ENCODE data around the gene LRRC28. TPM values are rescaled to one million over a fixed set of nuclear protein-coding genes. Genes with fewer than 3 reads are reported as not detected.

The LRRC28 gene
- total and polyA plus RNA-seq, 4 donors, result 7.7 to 66.1 (median 13.0) TPM

DNA sequence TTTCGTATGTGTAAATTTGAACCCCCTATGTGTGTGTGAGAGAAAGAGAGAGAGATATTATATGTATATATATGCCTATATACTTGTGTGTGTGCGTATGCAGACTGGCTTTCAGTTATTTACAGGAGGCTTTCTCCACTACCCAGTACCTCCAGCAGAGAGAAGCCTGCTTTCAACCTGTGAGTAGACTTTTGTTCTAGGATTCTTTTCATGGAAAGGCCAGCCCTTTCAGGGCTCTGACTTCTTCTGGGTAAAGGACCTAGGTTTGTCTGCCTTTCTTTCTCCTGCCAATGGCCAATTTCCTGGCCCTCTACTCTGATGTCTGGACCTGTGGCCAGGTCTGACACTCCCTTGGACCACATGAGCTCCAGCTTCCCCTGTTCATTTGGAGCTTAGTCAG lies 23.8 kb downstream of the LRRC28 start:
- no peaks in the 10 kb centered on the region for H3K9me3 ChIP-seq (ENCODE audit: control insufficient read depth in 4 of 4, insufficient read depth in 3 of 4, low read length in 3 of 4)
- no peak overlapping the region for H3K9ac ChIP-seq (ENCODE audit: insufficient read depth in 1 of 2, low read length in 2 of 2)
- H3K4me1 ChIP-seq (ENCODE audit: control insufficient read depth in 5 of 5, insufficient read depth in 5 of 5, low read length in 5 of 5), result no peaks in the 10 kb centered on the region
- no peaks in the 10 kb centered on the region for H3K27me3 ChIP-seq (ENCODE audit: control insufficient read depth in 3 of 3, insufficient read depth in 3 of 3, low read length in 2 of 3)
- H3K36me3 ChIP-seq (ENCODE audit: control insufficient read depth in 4 of 4, insufficient read depth in 4 of 4, low read length in 4 of 4), result peaks cover 0 to 5% (median 4%) of the 10 kb centered on the region in 4 donors
- no peak for ATAC-seq (ENCODE audit: insufficient read depth, low FRiP score)
- no peak for TF ChIP-seq CTCF (IDR thresholded peaks at IDR 0.05; ENCODE audit: control extremely low read depth, extremely low read depth)
- no peak overlapping the region for H3K27ac ChIP-seq (ENCODE audit: low read depth in 1 of 2, low read length in 1 of 2)
- 97 to 98% methylated on average over 2 of the region's 2 CpGs for WGBS, 2 donors
- DNase-seq, result no peak
- no peak overlapping the region for H3K4me3 ChIP-seq

DNA sequence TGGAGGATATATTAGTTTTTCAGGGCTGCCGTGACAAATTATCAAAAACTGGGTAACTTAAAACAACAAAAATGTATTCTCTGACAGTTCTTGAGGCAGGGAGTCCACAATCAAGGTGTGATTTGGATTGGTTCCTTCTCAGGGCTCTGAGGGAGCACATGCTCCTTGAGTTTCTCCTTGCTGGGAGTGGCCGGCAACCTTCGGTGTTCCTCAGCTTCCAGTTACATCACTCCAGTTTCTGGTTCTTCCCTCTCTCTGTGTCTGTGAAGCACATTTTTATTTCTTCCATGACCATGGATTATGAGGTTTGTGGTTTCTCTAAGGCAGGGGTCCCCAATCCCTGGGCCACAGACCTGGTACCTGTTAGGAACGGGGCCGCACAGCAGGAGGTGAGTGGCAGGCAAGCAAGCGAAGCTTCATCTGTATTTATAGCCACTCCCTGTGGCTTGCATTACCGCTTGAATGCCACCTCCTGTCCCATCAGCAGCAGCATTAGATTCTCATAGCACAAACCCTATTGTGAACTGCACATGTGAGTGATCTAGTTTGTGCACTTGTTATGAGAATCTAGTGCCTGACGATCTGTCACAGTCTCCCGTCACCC lies 24.3 kb downstream of the LRRC28 start:
- Histone ChIP-seq H3K4me3 (no peak overlapping the region), H3K9ac (ENCODE audit: insufficient read depth in 1 of 2, low read length in 2 of 2) (no peak overlapping the region), H3K4me1 (ENCODE audit: control insufficient read depth in 5 of 5, insufficient read depth in 5 of 5, low read length in 5 of 5) (no peaks in the 10 kb centered on the region), H3K9me3 (ENCODE audit: control insufficient read depth in 4 of 4, insufficient read depth in 3 of 4, low read length in 3 of 4) (no peaks in the 10 kb centered on the region), H3K27ac (ENCODE audit: low read depth in 1 of 2, low read length in 1 of 2) (no peak overlapping the region), H3K36me3 (ENCODE audit: control insufficient read depth in 4 of 4, insufficient read depth in 4 of 4, low read length in 4 of 4) (peaks cover 0 to 5% (median 4%) of the 10 kb centered on the region in 4 donors), H3K27me3 (ENCODE audit: control insufficient read depth in 3 of 3, insufficient read depth in 3 of 3, low read length in 2 of 3) (no peaks in the 10 kb centered on the region)
- WGBS, 2 donors, result 85 to 95% methylated on average over 9 of the region's 9 CpGs
- no peak for ATAC-seq (ENCODE audit: insufficient read depth, low FRiP score)
- no peak for DNase-seq
- TF ChIP-seq CTCF (IDR thresholded peaks at IDR 0.05; ENCODE audit: control extremely low read depth, extremely low read depth), result no peak

DNA sequence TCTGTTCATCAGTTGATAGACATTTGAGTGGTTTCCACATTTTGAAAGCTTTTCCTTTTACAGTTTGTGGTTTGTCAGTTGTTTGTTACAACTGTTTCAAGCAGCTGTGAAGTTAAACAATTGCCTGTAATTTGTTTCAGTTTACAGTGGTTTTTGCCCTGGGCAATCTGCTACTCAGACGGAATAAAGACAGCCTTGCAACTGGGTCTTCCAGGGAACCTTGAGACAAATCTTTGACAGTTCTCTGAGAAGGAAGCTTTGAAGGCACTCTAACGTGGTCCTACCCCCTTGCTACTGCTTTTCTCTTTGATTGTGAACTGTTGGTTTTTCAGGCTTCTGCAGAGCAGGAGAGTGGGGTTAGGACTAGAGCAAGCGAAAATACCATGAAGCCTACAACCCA lies 28.0 kb downstream of the LRRC28 start:
- H3K27ac ChIP-seq (ENCODE audit: low read depth in 1 of 2, low read length in 1 of 2), result no peak overlapping the region
- 47 to 74% methylated on average over 3 of the region's 3 CpGs for WGBS, 2 donors

More for the DNA sequence above, 28.0 kb downstream of the LRRC28 start:
- Histone ChIP-seq H3K4me1 (ENCODE audit: control insufficient read depth in 5 of 5, insufficient read depth in 5 of 5, low read length in 5 of 5) (peaks cover 0 to 2% (median 0%) of the 10 kb centered on the region in 5 donors), H3K4me3 (no peak overlapping the region), H3K27me3 (ENCODE audit: control insufficient read depth in 3 of 3, insufficient read depth in 3 of 3, low read length in 2 of 3) (no peaks in the 10 kb centered on the region), H3K9ac (ENCODE audit: insufficient read depth in 1 of 2, low read length in 2 of 2) (no peak overlapping the region), H3K36me3 (ENCODE audit: control insufficient read depth in 4 of 4, insufficient read depth in 4 of 4, low read length in 4 of 4) (peaks cover 0 to 5% (median 4%) of the 10 kb centered on the region in 4 donors), H3K9me3 (ENCODE audit: control insufficient read depth in 4 of 4, insufficient read depth in 3 of 4, low read length in 3 of 4) (no peaks in the 10 kb centered on the region)
- ATAC-seq (ENCODE audit: insufficient read depth, low FRiP score) (no peak), DNase-seq (no peak)
- TF ChIP-seq CTCF (IDR thresholded peaks at IDR 0.05; ENCODE audit: control extremely low read depth, extremely low read depth), result no peak
